ENCODE measurements around the gene ST6GALNAC1. TPM values are rescaled to one million over a fixed set of nuclear protein-coding genes. Genes with fewer than 3 reads are reported as not detected.

The ST6GALNAC1 gene
- total and polyA plus RNA-seq, 2 donors from 2014 or later: 0.31 TPM; not detected in 1

GRCh38 chr17:76658242-76658662 is 14.7 kb upstream of the ST6GALNAC1 start:
- FAIRE-seq: no peak
- Histone ChIP-seq H3K27ac (ENCODE audit: low read depth in 2 of 2, low read length in 2 of 2) (no peak overlapping the region), H3K9ac (ENCODE audit: low read length in 3 of 3) (no peak overlapping the region), H3K4me3 (ENCODE audit: low read length in 3 of 3) (no peak overlapping the region), H3K9me3 (ENCODE audit: control insufficient read depth in 2 of 3, insufficient read depth in 1 of 3, low read length in 3 of 3) (no peaks in the 10 kb centered on the region), H3K4me1 (ENCODE audit: control insufficient read depth in 2 of 3, insufficient read depth in 2 of 3, low read depth in 1 of 3, low read length in 3 of 3) (peaks cover 0 to 7% (median 5%) of the 10 kb centered on the region in 3 donors), H3K27me3 (ENCODE audit: control insufficient read depth, insufficient read depth, low read length) (no peaks in the 10 kb centered on the region), H3K36me3 (ENCODE audit: control insufficient read depth in 2 of 3, insufficient read depth in 3 of 3, low read length in 3 of 3) (no peaks in the 10 kb centered on the region)
- intact Hi-C loops (cut with DNase I): no loop called here
- DNase-seq: peak in 1 of 5 donors; percentile 22
- TF ChIP-seq CTCF (IDR thresholded peaks at IDR 0.05; ENCODE audit: borderline replicate concordance, extremely low read depth, insufficient read depth): no peak

GRCh38 chr17:76657505-76658241 is 14.1 kb upstream of the ST6GALNAC1 start:
- Histone ChIP-seq H3K4me1 (ENCODE audit: control insufficient read depth in 2 of 3, insufficient read depth in 2 of 3, low read depth in 1 of 3, low read length in 3 of 3) (peaks cover 0 to 7% (median 5%) of the 10 kb centered on the region in 3 donors), H3K9ac (ENCODE audit: low read length in 3 of 3) (no peak overlapping the region), H3K27ac (ENCODE audit: low read depth in 2 of 2, low read length in 2 of 2) (no peak overlapping the region), H3K27me3 (ENCODE audit: control insufficient read depth, insufficient read depth, low read length) (no peaks in the 10 kb centered on the region), H3K4me3 (ENCODE audit: low read length in 3 of 3) (no peak overlapping the region), H3K36me3 (ENCODE audit: control insufficient read depth in 2 of 3, insufficient read depth in 3 of 3, low read length in 3 of 3) (no peaks in the 10 kb centered on the region), H3K9me3 (ENCODE audit: control insufficient read depth in 2 of 3, insufficient read depth in 1 of 3, low read length in 3 of 3) (no peaks in the 10 kb centered on the region)
- DNase-seq: peak in 1 of 5 donors; percentile 1
- TF ChIP-seq CTCF (IDR thresholded peaks at IDR 0.05; ENCODE audit: borderline replicate concordance, extremely low read depth, insufficient read depth): no peak
- FAIRE-seq: no peak
- intact Hi-C loops (cut with DNase I): no loop called here

- intact Hi-C loops (cut with DNase I): no loop called here
- Histone ChIP-seq H3K9ac (ENCODE audit: low read length in 3 of 3) (no peak overlapping the region), H3K27ac (ENCODE audit: low read depth in 2 of 2, low read length in 2 of 2) (no peak overlapping the region), H3K4me1 (ENCODE audit: control insufficient read depth in 2 of 3, insufficient read depth in 2 of 3, low read depth in 1 of 3, low read length in 3 of 3) (peaks cover 0 to 1% (median under 1%) of the 10 kb centered on the region in 3 donors), H3K27me3 (ENCODE audit: control insufficient read depth, insufficient read depth, low read length) (no peaks in the 10 kb centered on the region), H3K36me3 (ENCODE audit: control insufficient read depth in 2 of 3, insufficient read depth in 3 of 3, low read length in 3 of 3) (no peaks in the 10 kb centered on the region), H3K9me3 (ENCODE audit: control insufficient read depth in 2 of 3, insufficient read depth in 1 of 3, low read length in 3 of 3) (no peaks in the 10 kb centered on the region), H3K4me3 (ENCODE audit: low read length in 3 of 3) (no peak overlapping the region)
- no peak for DNase-seq
- no peak for TF ChIP-seq CTCF (IDR thresholded peaks at IDR 0.05; ENCODE audit: borderline replicate concordance, extremely low read depth, insufficient read depth)
- no peak for FAIRE-seq
Measured at GRCh38 chr17:76654408-76654807, 10.9 kb upstream of the ST6GALNAC1 start.
